Osteoblast (primary cell): ENCODE data around the gene TLL2. TPM values are rescaled to one million over a fixed set of nuclear protein-coding genes. Genes with fewer than 3 reads are reported as not detected.

Source experiments
- DNase-seq: peaks from one replicate; pipeline ENCODE4 v3.0.0; 2011; ENCODE audit warnings: low spot score, mixed read lengths; ENCODE audit not compliant: insufficient read length; ENCODE audit errors: missing footprints
- H2AFZ ChIP-seq: 2 replicates; pipeline ENCODE4 v1.6.0; 2011; ENCODE audit warnings: mild to moderate bottlenecking, low read length
- H3K27ac ChIP-seq: 2 replicates; pipeline ENCODE4 v1.5.1; 2011; ENCODE audit warnings: mild to moderate bottlenecking, low read depth, low read length, moderate library complexity
- H3K27me3 ChIP-seq: 2 replicates; pipeline ENCODE4 v1.6.0; 2012; ENCODE audit warnings: mild to moderate bottlenecking, control low read depth, inconsistent platforms, low read length, moderate library complexity; ENCODE audit not compliant: insufficient read depth
- H3K36me3 ChIP-seq: 2 replicates; pipeline ENCODE4 v1.5.1; 2011; ENCODE audit warnings: mild to moderate bottlenecking, low read length, control low read depth, moderate library complexity; ENCODE audit not compliant: insufficient read depth
- H3K4me1 ChIP-seq: 2 replicates; pipeline ENCODE4 v1.5.1; 2011; ENCODE audit warnings: mild to moderate bottlenecking, low read length, control low read depth, moderate library complexity; ENCODE audit not compliant: insufficient read depth
- H3K4me2 ChIP-seq: 2 replicates; pipeline ENCODE4 v1.6.0; 2011; ENCODE audit warnings: mild to moderate bottlenecking, low read length; ENCODE audit not compliant: insufficient read depth
- H3K4me3 ChIP-seq: fragments of 200-600 bp; sonication (generic); 3 replicates; pipeline ENCODE4 v1.5.1; 2012; ENCODE audit warnings: mild to moderate bottlenecking, low read length, inconsistent platforms; ENCODE audit not compliant: insufficient read depth
- H3K79me2 ChIP-seq: 2 replicates; pipeline ENCODE4 v1.6.0; 2012; ENCODE audit warnings: mild to moderate bottlenecking, low read length, control low read depth, inconsistent platforms; ENCODE audit not compliant: insufficient read depth
- H3K9me3 ChIP-seq: 2 replicates; pipeline ENCODE4 v1.5.1; 2011; ENCODE audit warnings: low read depth, low read length, control low read depth
- H4K20me1 ChIP-seq: 2 replicates; pipeline ENCODE4 v1.6.0; 2012; ENCODE audit warnings: mild to moderate bottlenecking, low read length, control low read depth; ENCODE audit not compliant: insufficient read depth
- CTCF ChIP-seq: IDR thresholded peaks from 2 replicates; pipeline ENCODE4 v1.5.1; 2011; ENCODE audit warnings: mild to moderate bottlenecking, low read depth, low read length, moderate library complexity; ENCODE audit errors: extremely low read depth
- total RNA-seq: library from RNA; depleted of rRNA; stranded (reverse); fragments of >200 nt; gene quantifications from 2 replicates; pipeline ENCODE4 v1.2.3, GENCODE V29; 2012

The TLL2 gene
- under 0.01 and 0.36 TPM in 2 replicates for total RNA-seq

- Histone ChIP-seq H3K27ac (no peak within 1 kb of the TSS), H3K36me3 (peaks cover 7% of the 10 kb centered on the region), H4K20me1 (peaks cover 5% of the 10 kb centered on the region), H2AFZ (no peak within 1 kb of the TSS), H3K79me2 (no peaks in the 10 kb centered on the region), H3K27me3 (peaks cover 15% of the 10 kb centered on the region), H3K9me3 (no peaks in the 10 kb centered on the region), H3K4me3 (peak within 1 kb of the TSS; percentile 66), H3K4me1 (peaks cover 22% of the 10 kb centered on the region), H3K4me2 (peak within 1 kb of the TSS; percentile 86)
- DNase-seq, result peak; percentile 96
- peak; percentile 38 for TF ChIP-seq CTCF
Observed at GRCh38 chr10:96513698-96514561, at the start of gene TLL2. TLL2 (minus strand) TSS chr10:96513926; CDS start chr10:96513685, 241 bp downstream.

- no peak overlapping the region for H3K4me3 ChIP-seq
- peaks cover 53% of the 10 kb centered on the region for H4K20me1 ChIP-seq
- peaks cover 79% of the 10 kb centered on the region for H3K79me2 ChIP-seq
- H3K4me2 ChIP-seq, result peak overlapping the region; percentile 17
- H3K27me3 ChIP-seq, result no peaks in the 10 kb centered on the region
- H3K4me1 ChIP-seq, result peaks cover 14% of the 10 kb centered on the region
- no peak for TF ChIP-seq CTCF
- no peaks in the 10 kb centered on the region for H3K9me3 ChIP-seq
- peaks cover 36% of the 10 kb centered on the region for H3K36me3 ChIP-seq
- no peak for DNase-seq
- H2AFZ ChIP-seq, result no peak overlapping the region
- peak overlapping the region; percentile 51 for H3K27ac ChIP-seq
Observed at GRCh38 chr10:96560966-96561887, 47.5 kb upstream of the TLL2 start.

GRCh38 chr10:96560489-96560888 is 46.8 kb upstream of the TLL2 start:
- no peak for TF ChIP-seq CTCF
- Histone ChIP-seq H4K20me1 (peaks cover 50% of the 10 kb centered on the region), H3K27ac (no peak overlapping the region), H3K4me1 (peaks cover 14% of the 10 kb centered on the region), H3K79me2 (peaks cover 75% of the 10 kb centered on the region), H2AFZ (no peak overlapping the region), H3K4me3 (no peak overlapping the region), H3K4me2 (no peak overlapping the region), H3K9me3 (no peaks in the 10 kb centered on the region), H3K36me3 (peaks cover 41% of the 10 kb centered on the region), H3K27me3 (no peaks in the 10 kb centered on the region)
- no peak for DNase-seq
